ENCODE results near the gene FAM13A. TPM values are rescaled to one million over a fixed set of nuclear protein-coding genes. Genes with fewer than 3 reads are reported as not detected.
A peak's percentile ranks its signal among the peaks of the same experiment; 100 is the strongest.
"Not testable (repeated sequence)": the region's sequence is repeated elsewhere in the genome, so short reads cannot be mapped to it uniquely, and the experiment has no call there.

The FAM13A gene
- total RNA-seq, 1 donor from 2014 or later = 33.4 TPM

GRCh38 chr4:88858752-88859151 is 198.2 kb downstream of the FAM13A start:
- ATAC-seq (peak; percentile 77), DNase-seq (no peak)
- no peak for TF ChIP-seq CTCF (IDR thresholded peaks at IDR 0.05)
- Histone ChIP-seq H3K36me3 (no peaks in the 10 kb centered on the region), H3K4me3 (no peak overlapping the region), H3K27ac (no peak overlapping the region), H3K27me3 (no peaks in the 10 kb centered on the region), H3K4me1 (peaks cover 10% of the 10 kb centered on the region), H3K9me3 (no peaks in the 10 kb centered on the region)
- intact Hi-C loops (cut with DNase I) = no loop called here

GRCh38 chr4:88857588-88857987 is 199.4 kb downstream of the FAM13A start:
- DNase-seq (no peak), ATAC-seq (peak; percentile 54)
- H3K27ac ChIP-seq = no peak overlapping the region
- peaks cover 10% of the 10 kb centered on the region for H3K4me1 ChIP-seq
- TF ChIP-seq CTCF (IDR thresholded peaks at IDR 0.05) = no peak
- H3K4me3 ChIP-seq = no peak overlapping the region
- no peaks in the 10 kb centered on the region for H3K36me3 ChIP-seq
- intact Hi-C loops (cut with DNase I) = no loop called here
- H3K9me3 ChIP-seq = no peaks in the 10 kb centered on the region
- no peaks in the 10 kb centered on the region for H3K27me3 ChIP-seq

- H3K4me3 ChIP-seq = no peak overlapping the region
- DNase-seq (no peak), ATAC-seq (no peak)
- no peak for TF ChIP-seq CTCF (IDR thresholded peaks at IDR 0.05)
- no peak overlapping the region for H3K27ac ChIP-seq
- intact Hi-C loops (cut with DNase I) = no loop called here
- H3K27me3 ChIP-seq = no peaks in the 10 kb centered on the region
- H3K4me1 ChIP-seq = peaks cover 2% of the 10 kb centered on the region
- H3K9me3 ChIP-seq = no peaks in the 10 kb centered on the region
- no peaks in the 10 kb centered on the region for H3K36me3 ChIP-seq
Observed at GRCh38 chr4:88854481-88854880, 202.5 kb downstream of the FAM13A start.

- ATAC-seq; intact Hi-C loops (cut with DNase I); DNase-seq: not testable (repeated sequence)
Observed at GRCh38 chr4:88853583-88853982, 203.4 kb downstream of the FAM13A start.

GRCh38 chr4:88846206-88846790 is 210.7 kb downstream of the FAM13A start:
- H3K27me3 ChIP-seq = no peaks in the 10 kb centered on the region
- H3K36me3 ChIP-seq = no peaks in the 10 kb centered on the region
- H3K4me3 ChIP-seq = no peak overlapping the region
- intact Hi-C loops (cut with DNase I) = no loop called here
- DNase-seq = no peak
- no peak overlapping the region for H3K27ac ChIP-seq
- ATAC-seq = no peak
- peaks cover 5% of the 10 kb centered on the region for H3K4me1 ChIP-seq
- no peaks in the 10 kb centered on the region for H3K9me3 ChIP-seq
- no peak for TF ChIP-seq CTCF (IDR thresholded peaks at IDR 0.05)

More at GRCh38 chr4:88853583-88853982, 203.4 kb downstream of the FAM13A start:
- not testable (repeated sequence) for H3K4me3 ChIP-seq, H3K4me1 ChIP-seq, H3K36me3 ChIP-seq, H3K27ac ChIP-seq, H3K27me3 ChIP-seq, H3K9me3 ChIP-seq

- Histone ChIP-seq H3K9me3 (no peaks in the 10 kb centered on the region), H3K4me1 (peaks cover 5% of the 10 kb centered on the region), H3K36me3 (no peaks in the 10 kb centered on the region), H3K27me3 (no peaks in the 10 kb centered on the region), H3K27ac (no peak overlapping the region), H3K4me3 (no peak overlapping the region)
- TF ChIP-seq CTCF (IDR thresholded peaks at IDR 0.05) = no peak
- no peak for DNase-seq
- intact Hi-C loops (cut with DNase I) = no loop called here
- peak; percentile 86 for ATAC-seq
Observed at GRCh38 chr4:88843067-88843685, 213.8 kb downstream of the FAM13A start.

All from upper lobe of right lung (tissue), 1 donor.